ENCODE measurements around the gene ACSM6. TPM values are rescaled to one million over a fixed set of nuclear protein-coding genes. Genes with fewer than 3 reads are reported as not detected.
A peak's percentile ranks its signal among the peaks of the same experiment; 100 is the strongest.
"Not testable (repeated sequence)": the region's sequence is repeated elsewhere in the genome, so short reads cannot be mapped to it uniquely, and the experiment has no call there.

ACSM6 gene
- not detected for total RNA-seq

GRCh38 chr10:95193944-95194343 lies at the start of gene ACSM6:
TSS of gene ACSM6 (plus strand) at chr10:95194238. CDS start at chr10:95194486, 248 bp downstream.
- Mint-ChIP-seq H3K9me3 (no peaks in the 10 kb centered on the region), H3K36me3 (no peaks in the 10 kb centered on the region), H3K27ac (no peak within 1 kb of the TSS)
- ATAC-seq (no peak), DNase-seq (ENCODE audit: low spot score in 2 of 2) (no peak)

GRCh38 chr10:95168694-95169093 lies 25.3 kb upstream of the ACSM6 start:
- H3K36me3 Mint-ChIP-seq: peaks cover 3 to 4% of the 10 kb centered on the region in 2 donors
- no peak for DNase-seq (ENCODE audit: low spot score in 2 of 2)
- no peak overlapping the region for H3K27ac Mint-ChIP-seq
- ATAC-seq: no peak
- peaks cover 4% of the 10 kb centered on the region in 2 donors for H3K9me3 Mint-ChIP-seq

- ATAC-seq (no peak), DNase-seq (ENCODE audit: low spot score in 2 of 2) (no peak)
- H3K27ac Mint-ChIP-seq: no peak overlapping the region
- no peaks in the 10 kb centered on the region for H3K9me3 Mint-ChIP-seq
- H3K36me3 Mint-ChIP-seq: no peaks in the 10 kb centered on the region
Measured at GRCh38 chr10:95169522-95169921, 24.5 kb upstream of the ACSM6 start.

GRCh38 chr10:95170790-95171189 lies 23.2 kb upstream of the ACSM6 start:
- Mint-ChIP-seq H3K9me3 (no peaks in the 10 kb centered on the region), H3K36me3 (no peaks in the 10 kb centered on the region), H3K27ac (no peak overlapping the region)
- DNase-seq (ENCODE audit: low spot score in 2 of 2) (no peak), ATAC-seq (no peak)

GRCh38 chr10:95171336-95171735 lies 22.7 kb upstream of the ACSM6 start:
- DNase-seq (ENCODE audit: low spot score in 2 of 2): no peak
- no peak for ATAC-seq
- H3K36me3 Mint-ChIP-seq: no peaks in the 10 kb centered on the region
- H3K9me3 Mint-ChIP-seq: no peaks in the 10 kb centered on the region
- H3K27ac Mint-ChIP-seq: no peak overlapping the region

- H3K36me3 Mint-ChIP-seq: no peaks in the 10 kb centered on the region
- ATAC-seq: no peak
- no peak overlapping the region for H3K27ac Mint-ChIP-seq
- DNase-seq (ENCODE audit: low spot score in 2 of 2): no peak
- no peaks in the 10 kb centered on the region for H3K9me3 Mint-ChIP-seq
Measured at GRCh38 chr10:95172851-95173250, 21.2 kb upstream of the ACSM6 start.

GRCh38 chr10:95176101-95176500 lies 17.9 kb upstream of the ACSM6 start:
- no peak for DNase-seq (ENCODE audit: low spot score in 2 of 2)
- no peak for ATAC-seq
- Mint-ChIP-seq H3K27ac (no peak overlapping the region), H3K36me3 (no peaks in the 10 kb centered on the region), H3K9me3 (no peaks in the 10 kb centered on the region)

GRCh38 chr10:95177429-95177828 lies 16.6 kb upstream of the ACSM6 start:
- Mint-ChIP-seq H3K27ac (no peak overlapping the region), H3K9me3 (no peaks in the 10 kb centered on the region), H3K36me3 (no peaks in the 10 kb centered on the region)
- DNase-seq (ENCODE audit: low spot score in 2 of 2) (no peak), ATAC-seq (no peak)

- DNase-seq (ENCODE audit: low spot score in 2 of 2): no peak
- ATAC-seq: no peak
- Mint-ChIP-seq H3K27ac (no peak overlapping the region), H3K36me3 (no peaks in the 10 kb centered on the region), H3K9me3 (no peaks in the 10 kb centered on the region)
Measured at GRCh38 chr10:95178266-95178665, 15.8 kb upstream of the ACSM6 start.

GRCh38 chr10:95178797-95179196 lies 15.2 kb upstream of the ACSM6 start:
- Mint-ChIP-seq H3K9me3 (no peaks in the 10 kb centered on the region), H3K36me3 (no peaks in the 10 kb centered on the region), H3K27ac (no peak overlapping the region)
- DNase-seq (ENCODE audit: low spot score in 2 of 2) (no peak), ATAC-seq (no peak)

GRCh38 chr10:95181726-95182125 lies 12.3 kb upstream of the ACSM6 start:
- Mint-ChIP-seq H3K27ac (no peak overlapping the region), H3K9me3 (no peaks in the 10 kb centered on the region), H3K36me3 (no peaks in the 10 kb centered on the region)
- DNase-seq (ENCODE audit: low spot score in 2 of 2) (no peak), ATAC-seq (no peak)

- H3K9me3 Mint-ChIP-seq: no peaks in the 10 kb centered on the region
- ATAC-seq: peak; percentile 98 to 99
- no peaks in the 10 kb centered on the region for H3K36me3 Mint-ChIP-seq
- DNase-seq (ENCODE audit: low spot score in 2 of 2): peak; percentile 83 to 87
- H3K27ac Mint-ChIP-seq: no peak overlapping the region
Measured at GRCh38 chr10:95183271-95184230, 10.5 kb upstream of the ACSM6 start.

GRCh38 chr10:95187617-95188016 lies 6.4 kb upstream of the ACSM6 start:
- no peak overlapping the region for H3K27ac Mint-ChIP-seq
- ATAC-seq (no peak), DNase-seq (ENCODE audit: low spot score in 2 of 2) (no peak)
- no peaks in the 10 kb centered on the region for H3K9me3 Mint-ChIP-seq
- H3K36me3 Mint-ChIP-seq: no peaks in the 10 kb centered on the region

GRCh38 chr10:95188593-95188992 lies 5.4 kb upstream of the ACSM6 start:
- H3K36me3 Mint-ChIP-seq: no peaks in the 10 kb centered on the region
- no peak for DNase-seq (ENCODE audit: low spot score in 2 of 2)
- H3K27ac Mint-ChIP-seq: no peak overlapping the region
- no peak for ATAC-seq
- H3K9me3 Mint-ChIP-seq: no peaks in the 10 kb centered on the region

GRCh38 chr10:95196046-95196445 lies 2.0 kb downstream of the ACSM6 start:
- Mint-ChIP-seq H3K27ac (no peak overlapping the region), H3K9me3 (peaks cover 0 to 4% of the 10 kb centered on the region in 2 donors), H3K36me3 (no peaks in the 10 kb centered on the region)
- no peak for DNase-seq (ENCODE audit: low spot score in 2 of 2)
- no peak for ATAC-seq

GRCh38 chr10:95201736-95202135 lies 7.7 kb downstream of the ACSM6 start:
- DNase-seq (ENCODE audit: low spot score in 2 of 2) (no peak), ATAC-seq (no peak)
- peaks cover 0 to 8% of the 10 kb centered on the region in 2 donors for H3K9me3 Mint-ChIP-seq
- H3K36me3 Mint-ChIP-seq: no peaks in the 10 kb centered on the region
- no peak overlapping the region for H3K27ac Mint-ChIP-seq

GRCh38 chr10:95202865-95203264 lies 8.8 kb downstream of the ACSM6 start:
- not testable (repeated sequence) for DNase-seq (ENCODE audit: low spot score in 2 of 2); ATAC-seq; H3K36me3 Mint-ChIP-seq; H3K27ac Mint-ChIP-seq; H3K9me3 Mint-ChIP-seq
